H1 (cell line): ENCODE results near the gene CCDC24. TPM values are rescaled to one million over a fixed set of nuclear protein-coding genes. Genes with fewer than 3 reads are reported as not detected.

Experiments
- CTCF ChIA-PET: fragments of 300-600 bp; sonication (Branson Sonifier 250); formaldehyde crosslinking; loops from one replicate; lab custom pipeline; 2021; ENCODE audit not compliant: partially characterized antibody; lab: Charles Lee
- POLR2A ChIA-PET: fragments of 300-600 bp; sonication (Branson Sonifier 250); formaldehyde crosslinking; loops from one replicate; lab custom pipeline; 2021; ENCODE audit warnings: inconsistent platforms; ENCODE audit not compliant: partially characterized antibody; lab: Charles Lee
- DNase-seq, 2 experiments: peaks; one replicate each; pipeline versions ENCODE4 v3.0.0 to v3.0.0-alpha.2; 2010 to 2022; ENCODE audit warnings: low spot score in 2 of 2, low read depth in 1 of 2, mixed read lengths in 1 of 2
- FAIRE-seq: peaks from 2 replicates; lab custom pipeline; 2011; peaks lifted over from hg19 to GRCh38; lab: Jason Lieb, UNC
- H2AFZ ChIP-seq: 2 replicates; pipeline ENCODE4 v1.8.1; 2012; ENCODE audit warnings: low read length, inconsistent platforms
- H2AK5ac ChIP-seq: 2 replicates; pipeline ENCODE4 v1.6.1; 2013; ENCODE audit warnings: low read depth, low read length
- H2BK120ac ChIP-seq: replicated peaks from 2 replicates; pipeline ENCODE3; 2013; ENCODE audit warnings: low read depth, low read length, inconsistent platforms
- H2BK12ac ChIP-seq: 2 replicates; pipeline ENCODE4 v1.6.1; 2013; ENCODE audit warnings: low read depth, low read length
- H2BK15ac ChIP-seq: 2 replicates; pipeline ENCODE4 v1.6.1; 2013; ENCODE audit warnings: low read length
- H2BK20ac ChIP-seq: 2 replicates; pipeline ENCODE4 v1.6.1; 2013; ENCODE audit warnings: low read length
- H2BK5ac ChIP-seq: 2 replicates; pipeline ENCODE4 v1.6.1; 2013; ENCODE audit warnings: low read depth, low read length
- H3K14ac ChIP-seq: 2 replicates; pipeline ENCODE4 v1.6.1; 2013; ENCODE audit warnings: inconsistent platforms; ENCODE audit not compliant: insufficient read length
- H3K18ac ChIP-seq: 2 replicates; pipeline ENCODE4 v1.6.1; 2013; ENCODE audit warnings: low read length; ENCODE audit errors: extremely low read depth
- H3K23ac ChIP-seq: 2 replicates; pipeline ENCODE4 v1.6.1; 2013; ENCODE audit warnings: inconsistent platforms; ENCODE audit not compliant: insufficient read length
- H3K23me2 ChIP-seq: 2 replicates; pipeline ENCODE4 v1.6.1; 2013; ENCODE audit warnings: low read depth, low read length
- H3K27ac ChIP-seq: 2 replicates; pipeline ENCODE4 v1.6.1; 2011; ENCODE audit warnings: low read depth, low read length, inconsistent platforms
- H3K27me3 ChIP-seq, 4 experiments: replicated peaks in 1 of 4; 1 replicate in 1 of 4; 2 replicates in 3 of 4; pipeline versions ENCODE4 v1.6.1 to v1.8.1; 2011 to 2013; ENCODE audit warnings: low read length in 3 of 4, mild to moderate bottlenecking in 3 of 4, inconsistent platforms in 2 of 4, mixed read lengths in 2 of 4, moderate library complexity in 1 of 4; ENCODE audit not compliant: control insufficient read depth in 3 of 4, insufficient read depth in 3 of 4; ENCODE audit errors: extremely low read depth in 1 of 4
- H3K36me3 ChIP-seq, 4 experiments: 2 replicates each; pipeline versions ENCODE4 v1.6.1 to v1.8.1; 2011 to 2013; ENCODE audit warnings: mild to moderate bottlenecking in 4 of 4, low read length in 3 of 4, moderate library complexity in 2 of 4, control low read depth in 1 of 4, inconsistent platforms in 1 of 4; ENCODE audit not compliant: insufficient read depth in 4 of 4, control insufficient read depth in 2 of 4
- H3K4ac ChIP-seq: replicated peaks from 2 replicates; pipeline ENCODE3; 2013; ENCODE audit warnings: low read length, low read depth, mixed read lengths, inconsistent platforms; ENCODE audit not compliant: insufficient read length
- H3K4me1 ChIP-seq, 4 experiments: replicated peaks in 1 of 4; 1 replicate in 1 of 4; 2 replicates in 3 of 4; pipeline versions ENCODE4 v1.6.1 to v1.8.1; 2011 to 2013; ENCODE audit warnings: low read length in 3 of 4, inconsistent platforms in 2 of 4, mixed read lengths in 1 of 4; ENCODE audit not compliant: insufficient read depth in 4 of 4, control insufficient read depth in 3 of 4
- H3K4me2 ChIP-seq, 2 experiments: 2 replicates each; pipeline versions ENCODE4 v1.6.1 to v1.8.1; 2011 to 2013; ENCODE audit warnings: low read depth in 2 of 2, low read length in 2 of 2, control low read depth in 1 of 2, inconsistent platforms in 1 of 2, mild to moderate bottlenecking in 1 of 2; ENCODE audit not compliant: insufficient read depth in 1 of 2
- H3K4me3 ChIP-seq, 4 experiments: fragments of 200-600, 300-600 bp in 1 of 4; sonication (generic), shearing (Covaris generic), sonication (Bioruptor Twin) in 1 of 4; 2 replicates each; pipeline versions ENCODE4 v1.5.1 to v1.8.1; 2011 to 2016; ENCODE audit warnings: low read length in 4 of 4, low read depth in 3 of 4, control low read depth in 2 of 4, inconsistent platforms in 2 of 4, mild to moderate bottlenecking in 2 of 4, mixed read lengths in 1 of 4, moderate library complexity in 1 of 4; ENCODE audit not compliant: insufficient read depth in 2 of 4; ENCODE audit errors: extremely low read depth in 1 of 4
- H3K56ac ChIP-seq: replicated peaks from 2 replicates; pipeline ENCODE3; 2013; ENCODE audit warnings: low read depth, mild to moderate bottlenecking, mixed read lengths, low read length, inconsistent platforms; ENCODE audit not compliant: insufficient read length
- H3K79me1 ChIP-seq: 2 replicates; pipeline ENCODE4 v1.6.1; 2013; ENCODE audit warnings: low read depth, low read length, control low read depth
- H3K79me2 ChIP-seq, 2 experiments: 2 replicates each; pipeline versions ENCODE4 v1.6.1 to v1.8.1; 2012 to 2013; ENCODE audit warnings: low read length in 2 of 2, mild to moderate bottlenecking in 2 of 2, inconsistent platforms in 1 of 2; ENCODE audit not compliant: insufficient read depth in 2 of 2, control insufficient read depth in 1 of 2
- H3K9ac ChIP-seq, 4 experiments: replicated peaks in 1 of 4; 1 replicate in 1 of 4; 2 replicates in 3 of 4; pipeline versions ENCODE4 v1.6.1 to v1.8.1; 2011 to 2013; ENCODE audit warnings: low read depth in 3 of 4, low read length in 3 of 4, control low read depth in 2 of 4, mild to moderate bottlenecking in 2 of 4, moderate library complexity in 2 of 4, inconsistent platforms in 1 of 4; ENCODE audit errors: extremely low read depth in 1 of 4
- H3K9me3 ChIP-seq, 2 experiments: 2 replicates each; pipeline versions ENCODE4 v1.6.1 to v1.8.1; 2012 to 2013; ENCODE audit warnings: mild to moderate bottlenecking in 2 of 2, moderate library complexity in 2 of 2, control low read depth in 1 of 2, inconsistent platforms in 1 of 2, low read depth in 1 of 2, low read length in 1 of 2, mixed read lengths in 1 of 2; ENCODE audit not compliant: insufficient read depth in 2 of 2
- H4K20me1 ChIP-seq, 2 experiments: replicated peaks in 1 of 2; 2 replicates each; pipeline versions ENCODE3 to v1.8.1; 2011 to 2013; ENCODE audit warnings: inconsistent platforms in 2 of 2, low read length in 2 of 2, mild to moderate bottlenecking in 1 of 2; ENCODE audit not compliant: insufficient read depth in 2 of 2, control insufficient read depth in 1 of 2
- H4K5ac ChIP-seq: 2 replicates; pipeline ENCODE4 v1.6.1; 2013; ENCODE audit warnings: low read length, low read depth, mixed read lengths, inconsistent platforms; ENCODE audit not compliant: insufficient read length
- H4K8ac ChIP-seq: 2 replicates; pipeline ENCODE4 v1.8.0; 2013; ENCODE audit warnings: mild to moderate bottlenecking, moderate library complexity, low read length, inconsistent platforms; ENCODE audit not compliant: insufficient read depth; ENCODE audit errors: extremely low read depth
- H4K91ac ChIP-seq: replicated peaks from 2 replicates; pipeline ENCODE3; 2013; ENCODE audit warnings: low read length, mixed read lengths, inconsistent platforms; ENCODE audit not compliant: insufficient read length
- BCL11A ChIP-seq, 2 experiments: IDR thresholded peaks; one replicate each; pipeline ENCODE4 v1.6.1; 2011; ENCODE audit warnings: low read depth in 2 of 2, low read length in 2 of 2, mild to moderate bottlenecking in 2 of 2
- KDM4A ChIP-seq: IDR thresholded peaks from one replicate; pipeline ENCODE4 v1.7.1; 2012; ENCODE audit warnings: low read depth, mild to moderate bottlenecking, moderate library complexity, low read length, inconsistent platforms; ENCODE audit not compliant: severe bottlenecking
- NRF1 ChIP-seq: IDR thresholded peaks from 2 replicates; pipeline ENCODE4 v1.6.1; 2011; ENCODE audit warnings: mild to moderate bottlenecking, low read depth, low read length, improper control_type of control experiment
- TAF7 ChIP-seq: optimal IDR thresholded peaks from 2 replicates; pipeline ENCODE3; 2011; ENCODE audit warnings: low read depth, mild to moderate bottlenecking, inconsistent platforms, low read length, moderate library complexity, borderline replicate concordance
- USF2 ChIP-seq: IDR thresholded peaks from 2 replicates; pipeline ENCODE4 v1.6.1; 2011; ENCODE audit warnings: low read length, improper control_type of control experiment
- WGBS, 2 experiments: shearing (Covaris generic) in 1 of 2; methylation state at CpG; one replicate each; pipeline versions ENCODE4 v1.1.6 to v1.1.7; 2013 to 2015; ENCODE audit warnings: low lambda C conversion rate in 2 of 2, mixed read lengths in 2 of 2, inconsistent platforms in 1 of 2, low coverage in 1 of 2, missing lambda C conversion rate in 1 of 2; ENCODE audit not compliant: insufficient replicate concordance in 2 of 2, insufficient coverage in 1 of 2, insufficient read length in 1 of 2; ENCODE audit errors: extremely low coverage in 1 of 2, missing lambda C conversion rate in 1 of 2; 5-methylcytosine and 5-hydroxymethylcytosine counted together
- polyA plus RNA-seq, 7 experiments: library from polyadenylated mRNA; depleted of rRNA in 3 of 7; stranded (reverse) in 5 of 7; unstranded in 2 of 7; fragments of >200 nt in 5 of 7; fragments of 200-250 nt in 2 of 7; gene quantifications; 1 replicate in 5 of 7; 2 replicates in 1 of 7; 4 replicates in 1 of 7; pipeline versions ENCODE4 v1.2.1 to v1.2.3, GENCODE V29; 2011 to 2013; ENCODE audit warnings: missing spikeins in 2 of 7, mixed read lengths in 2 of 7
- total RNA-seq: library from RNA; stranded (reverse); fragmentation: NEBNext Ultra II Directional; extraction: Animal tissue kit (Norgen Biotek cat#: 25700); gene quantifications from 2 replicates; pipeline ENCODE4 v1.2.1, GENCODE V29; 2021

CCDC24 gene
- total and polyA plus RNA-seq, 2 of the 8 experiments (the other 6 are each of a cell fraction or from before 2014, with no cell fraction given), result 11.2 to 11.4 TPM

- POLR2A ChIA-PET, result interaction anchor here (0.8 to 26.2 kb wide), 11 partner anchors 13 to 602 kb away, joined by 3 to 544 read pairs (median 6); partner anchors contain the start of genes ATP6V0B and KDM4A
- WGBS, 2 experiments, result 41% methylated on average over 17 of the region's 17 CpGs; no CpG with 5 or more reads in 1 of the 2 experiments
- peak overlapping the region; percentile 88; the same call in 1 of the 2 replicates for H2BK5ac ChIP-seq
These were observed 38.0 kb downstream of the CCDC24 start for GRCh38 chr1:44029260-44029910.

More at GRCh38 chr1:44029260-44029910, 38.0 kb downstream of the CCDC24 start:
- Histone ChIP-seq H3K23me2 (peaks cover 4% of the 10 kb centered on the region; the same call in 1 of the 2 replicates), H2AK5ac (peak overlapping the region; percentile 31; the same call in 1 of the 2 replicates), H2BK15ac (no peak overlapping the region), H3K14ac (no peak overlapping the region), H2BK120ac (no peak overlapping the region), H3K9ac (peak overlapping the region in 3 of 4 experiments; percentile 42 to 58 (median 51); a peak in 5 of 7 replicates), H3K79me2 (peaks cover 0 to 24% of the 10 kb centered on the region in 2 experiments; a peak in 2 of 4 replicates), H4K5ac (no peak overlapping the region), H3K4me1 (peaks cover 12 to 28% (median 18%) of the 10 kb centered on the region in 4 experiments), H3K4ac (no peak overlapping the region), H4K8ac (no peak overlapping the region), H3K9me3 (no peaks in the 10 kb centered on the region), H3K56ac (peak overlapping the region; percentile 24), H3K4me2 (peak overlapping the region; percentile 97 to 99), H3K27ac (no peak overlapping the region), H3K23ac (no peak overlapping the region), H4K91ac (no peak overlapping the region), H2AFZ (no peak overlapping the region), H3K4me3 (peak overlapping the region; percentile 78 to 96 (median 86)), H3K79me1 (peaks cover 5% of the 10 kb centered on the region), H3K27me3 (no peaks in the 10 kb centered on the region), H3K18ac (peak overlapping the region; percentile 81; the same call in 1 of the 2 replicates), H4K20me1 (peaks cover 3 to 6% of the 10 kb centered on the region in 2 experiments), H3K36me3 (no peaks in the 10 kb centered on the region), H2BK12ac (0 out of 2 replicates have a peak overlapping the region, but pooled peaks have one; percentile 43), H2BK20ac (0 out of 2 replicates have a peak overlapping the region, but pooled peaks have one; percentile 15)
- TF ChIP-seq KDM4A (peak; percentile 16), BCL11A (IDR thresholded peaks at IDR 0.05; ENCODE audit: low read depth in 2 of 2, low read length in 2 of 2) (no peak), USF2 (no peak), TAF7 (no peak), NRF1 (peak; percentile 33; the same call in 1 of the 2 replicates)
- no peak for DNase-seq
- FAIRE-seq, result no peak
- CTCF ChIA-PET, result interaction anchor here (0.6 to 16.6 kb wide), 6 partner anchors 13 to 834 kb away, joined by 3 to 252 read pairs (median 8); no protein-coding TSS in a partner anchor
